Mucosa of rectum (tissue), 2 donors: Measurements from ENCODE around the gene SLC16A10.
"Not testable (repeated sequence)": the region's sequence is repeated elsewhere in the genome, so short reads cannot be mapped to it uniquely, and the experiment has no call there.

Experiments used
- H3K27ac ChIP-seq, 2 donors: one replicate each; pipeline ENCODE4 v1.7.0; 2013; ENCODE audit warnings: inconsistent platforms in 2 of 2, low read depth in 2 of 2, low read length in 2 of 2
- H3K27me3 ChIP-seq, 2 donors: one replicate each; pipeline ENCODE4 v1.7.0; 2013; ENCODE audit warnings: low read length in 2 of 2; ENCODE audit not compliant: control insufficient read depth in 2 of 2, insufficient read depth in 2 of 2
- H3K36me3 ChIP-seq, 2 donors: one replicate each; pipeline ENCODE4 v1.7.0; 2013; ENCODE audit warnings: low read length in 2 of 2; ENCODE audit not compliant: control insufficient read depth in 2 of 2, insufficient read depth in 2 of 2
- H3K4me1 ChIP-seq, 2 donors: one replicate each; pipeline ENCODE4 v1.7.0; 2013; ENCODE audit warnings: low read length in 2 of 2, mild to moderate bottlenecking in 1 of 2; ENCODE audit not compliant: control insufficient read depth in 2 of 2, insufficient read depth in 2 of 2
- H3K4me3 ChIP-seq, 2 donors: one replicate each; pipeline ENCODE4 v1.7.0; 2013; ENCODE audit warnings: low read length in 2 of 2
- H3K9ac ChIP-seq, 2 donors: one replicate each; pipeline ENCODE4 v1.7.0; 2013; ENCODE audit warnings: low read length in 2 of 2, low read depth in 1 of 2, mild to moderate bottlenecking in 1 of 2
- H3K9me3 ChIP-seq, 2 donors: one replicate each; pipeline ENCODE4 v1.7.0; 2013; ENCODE audit warnings: low read length in 2 of 2; ENCODE audit not compliant: control insufficient read depth in 2 of 2
- donor health status: healthy.
- donor health status: Normal muscosa, but diverticular disease.

The SLC16A10 gene

DNA sequence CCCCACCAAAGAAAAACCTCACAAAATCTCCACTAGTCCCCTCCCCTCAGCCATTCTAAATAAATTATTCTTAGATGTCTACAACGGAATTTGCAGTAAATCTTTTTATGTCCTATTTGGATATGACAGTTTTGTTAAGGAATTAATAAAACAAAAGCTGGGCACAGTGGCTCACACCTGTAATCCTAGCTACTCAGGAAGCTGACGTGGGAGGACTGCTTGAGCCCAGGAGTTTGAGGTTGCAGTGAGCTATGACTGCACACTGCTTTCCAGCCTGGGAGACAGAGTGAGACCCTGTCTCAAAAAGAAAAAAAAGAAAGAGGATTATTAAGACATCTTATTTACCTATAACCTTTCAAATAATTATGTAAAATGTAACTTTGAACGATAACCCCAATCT, 165.4 kb downstream of the SLC16A10 start:
- Histone ChIP-seq H3K9me3 (no peaks in the 10 kb centered on the region), H3K9ac (no peak overlapping the region), H3K27me3 (no peaks in the 10 kb centered on the region), H3K4me3 (no peak overlapping the region), H3K36me3 (no peaks in the 10 kb centered on the region), H3K4me1 (no peaks in the 10 kb centered on the region), H3K27ac (no peak overlapping the region)

DNA sequence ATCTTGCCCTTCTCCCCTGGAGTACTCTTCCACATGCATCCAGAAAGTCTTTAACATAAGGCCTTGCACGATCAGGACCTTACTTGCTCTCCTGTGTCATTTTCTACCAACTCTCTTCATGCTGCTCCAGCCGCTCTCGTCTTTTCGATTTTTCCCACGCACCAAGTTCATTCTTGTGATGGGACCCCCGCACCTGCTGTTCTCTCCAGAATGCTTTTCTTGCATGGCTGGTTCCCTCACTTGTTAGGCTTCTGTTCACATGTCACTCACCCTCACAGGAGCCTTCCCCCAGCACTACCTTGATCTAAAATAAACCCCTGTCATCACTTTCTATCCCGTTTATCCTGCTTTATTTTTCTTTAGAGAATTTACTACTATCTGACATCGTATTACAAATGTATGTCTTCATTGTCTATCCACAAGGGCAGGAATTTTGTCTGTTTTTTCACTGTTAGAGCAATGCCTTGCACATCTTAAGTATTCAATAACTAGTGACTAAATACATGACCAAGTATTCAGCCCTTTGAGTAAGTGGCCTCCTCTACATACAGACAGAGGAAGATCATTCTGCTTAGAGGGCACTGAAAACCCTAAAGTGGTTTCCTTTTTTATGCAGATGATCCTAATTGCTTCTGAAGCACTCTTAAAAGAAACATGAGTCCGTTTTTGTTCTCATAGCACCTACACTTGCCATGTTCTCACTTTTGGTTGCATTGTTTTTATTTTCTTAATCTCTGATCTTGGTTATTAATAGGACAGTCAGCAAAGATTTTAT, 166.9 kb downstream of the SLC16A10 start:
- Histone ChIP-seq H3K27ac (no peak overlapping the region), H3K27me3 (no peaks in the 10 kb centered on the region), H3K9ac (no peak overlapping the region), H3K4me1 (no peaks in the 10 kb centered on the region), H3K36me3 (no peaks in the 10 kb centered on the region), H3K9me3 (no peaks in the 10 kb centered on the region), H3K4me3 (no peak overlapping the region)

DNA sequence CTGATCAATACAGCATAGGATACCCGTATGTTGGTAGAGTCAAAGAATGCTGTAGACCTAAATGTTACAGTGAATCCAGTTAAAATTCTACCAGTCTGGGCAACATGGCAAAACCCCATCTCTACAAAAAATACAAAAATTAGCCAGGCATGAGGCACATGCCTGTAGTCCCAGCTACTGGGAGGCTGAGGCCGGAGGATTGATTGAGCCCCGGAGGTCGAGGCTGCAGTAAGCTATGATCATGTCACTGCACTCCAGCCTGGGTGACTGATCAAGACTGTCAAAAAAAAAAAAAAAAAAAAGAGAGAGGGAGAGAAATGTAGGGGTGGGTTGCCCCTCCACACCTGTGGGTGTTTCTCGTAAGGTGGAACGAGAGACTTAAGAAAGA, 167.5 kb downstream of the SLC16A10 start:
- H3K36me3 ChIP-seq, result no peaks in the 10 kb centered on the region
- no peaks in the 10 kb centered on the region for H3K27me3 ChIP-seq
- no peaks in the 10 kb centered on the region for H3K4me1 ChIP-seq
- H3K9ac ChIP-seq, result no peak overlapping the region
- no peak overlapping the region for H3K27ac ChIP-seq
- no peaks in the 10 kb centered on the region for H3K9me3 ChIP-seq
- no peak overlapping the region for H3K4me3 ChIP-seq

DNA sequence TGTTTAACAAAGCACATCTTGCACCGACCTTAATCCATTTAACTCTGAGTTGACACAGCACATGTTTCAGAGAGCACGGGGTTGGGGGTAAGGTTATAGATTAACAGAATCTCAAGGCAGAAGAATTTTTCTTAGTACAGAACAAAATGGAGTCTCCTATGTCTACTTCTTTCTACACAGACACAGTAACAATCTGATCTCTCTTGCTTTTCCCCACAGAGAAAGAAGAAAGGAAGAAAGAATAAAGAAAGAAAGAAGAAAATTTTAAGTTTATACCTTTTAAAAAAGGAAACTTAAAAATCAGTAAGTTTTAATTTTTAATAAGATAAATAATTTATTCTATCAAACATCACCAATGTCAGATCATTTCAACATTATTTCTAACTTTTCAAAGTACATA, 168.5 kb downstream of the SLC16A10 start:
- H3K9ac ChIP-seq, H3K27ac ChIP-seq, H3K36me3 ChIP-seq, H3K4me1 ChIP-seq, H3K4me3 ChIP-seq, H3K27me3 ChIP-seq, H3K9me3 ChIP-seq: not testable (repeated sequence)

DNA sequence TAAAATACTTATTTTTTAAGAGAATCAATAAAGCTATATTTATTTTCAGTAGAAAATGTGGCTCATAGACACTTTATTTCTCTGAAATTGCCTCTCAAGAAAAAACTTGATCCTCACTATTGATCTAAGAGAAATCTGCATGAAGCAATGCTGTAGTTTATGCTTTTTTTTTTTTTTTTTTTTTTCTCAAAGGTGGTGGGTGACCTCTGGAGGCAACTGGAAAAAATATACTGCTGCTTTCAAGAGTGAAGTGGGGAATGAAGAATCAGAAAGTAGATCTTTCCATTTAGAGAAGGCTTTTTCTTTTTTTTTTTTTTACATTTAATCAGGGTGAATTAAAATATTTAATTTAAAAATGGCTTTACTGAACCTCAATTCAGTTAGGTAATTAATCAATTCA, 169.3 kb downstream of the SLC16A10 start:
- no peak overlapping the region for H3K4me3 ChIP-seq
- no peak overlapping the region for H3K27ac ChIP-seq
- H3K27me3 ChIP-seq, result no peaks in the 10 kb centered on the region
- no peak overlapping the region for H3K9ac ChIP-seq
- no peaks in the 10 kb centered on the region for H3K9me3 ChIP-seq
- no peaks in the 10 kb centered on the region for H3K36me3 ChIP-seq
- peaks cover 5 to 11% of the 10 kb centered on the region in 2 donors for H3K4me1 ChIP-seq

DNA sequence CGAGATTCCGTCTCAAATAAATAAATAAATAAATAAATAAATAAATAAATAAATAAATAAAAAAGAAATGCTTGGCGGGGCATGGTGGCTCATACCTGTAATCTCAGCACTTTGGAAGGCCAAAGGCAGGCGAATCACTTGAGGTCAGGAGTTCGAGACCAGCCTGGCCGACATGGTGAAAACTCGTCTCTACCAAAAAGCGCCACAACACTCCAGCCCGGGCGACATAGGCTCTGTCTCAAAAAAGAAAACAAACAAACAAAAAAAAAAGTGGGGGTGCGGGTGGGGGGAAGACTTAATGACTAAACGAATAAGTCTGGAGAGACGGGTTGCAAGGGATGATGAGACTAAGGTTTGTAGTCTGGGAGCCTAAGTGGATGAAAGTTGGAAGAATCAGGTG, 170.7 kb downstream of the SLC16A10 start:
- Histone ChIP-seq H3K36me3 (peaks cover 0 to 7% of the 10 kb centered on the region in 2 donors), H3K4me3 (no peak overlapping the region), H3K9ac (no peak overlapping the region), H3K4me1 (peaks cover 5 to 11% of the 10 kb centered on the region in 2 donors), H3K27me3 (no peaks in the 10 kb centered on the region), H3K27ac (no peak overlapping the region), H3K9me3 (no peaks in the 10 kb centered on the region)

DNA sequence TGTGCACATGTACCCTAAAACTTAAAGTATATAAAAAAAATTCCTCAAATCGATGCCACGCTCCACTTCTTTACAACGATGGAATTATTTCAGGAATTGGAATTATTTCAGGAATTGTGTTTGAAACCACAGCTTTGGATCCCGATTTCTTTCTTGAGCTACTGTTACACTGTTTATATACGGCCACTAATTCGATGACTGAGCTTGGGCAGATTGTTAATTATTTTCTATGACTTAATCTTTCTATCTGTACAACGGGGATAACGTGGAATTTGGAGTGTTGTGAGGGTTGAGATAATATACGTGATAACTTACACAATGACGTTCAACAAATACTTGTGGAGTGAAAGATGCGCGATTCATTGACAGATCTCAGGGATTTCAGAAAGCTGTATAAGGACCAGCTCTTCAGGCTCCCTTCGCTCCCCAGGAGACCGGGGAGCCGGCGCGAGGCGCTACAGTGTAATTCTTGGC, 171.3 kb downstream of the SLC16A10 start:
- H3K9me3 ChIP-seq, result no peaks in the 10 kb centered on the region
- no peaks in the 10 kb centered on the region for H3K27me3 ChIP-seq
- no peak overlapping the region for H3K27ac ChIP-seq
- H3K4me3 ChIP-seq, result peak overlapping the region in 1 of 2 donors; percentile 90
- peaks cover 0 to 7% of the 10 kb centered on the region in 2 donors for H3K36me3 ChIP-seq
- H3K4me1 ChIP-seq, result peaks cover 5 to 11% of the 10 kb centered on the region in 2 donors
- H3K9ac ChIP-seq, result peak overlapping the region; percentile 34 to 56

DNA sequence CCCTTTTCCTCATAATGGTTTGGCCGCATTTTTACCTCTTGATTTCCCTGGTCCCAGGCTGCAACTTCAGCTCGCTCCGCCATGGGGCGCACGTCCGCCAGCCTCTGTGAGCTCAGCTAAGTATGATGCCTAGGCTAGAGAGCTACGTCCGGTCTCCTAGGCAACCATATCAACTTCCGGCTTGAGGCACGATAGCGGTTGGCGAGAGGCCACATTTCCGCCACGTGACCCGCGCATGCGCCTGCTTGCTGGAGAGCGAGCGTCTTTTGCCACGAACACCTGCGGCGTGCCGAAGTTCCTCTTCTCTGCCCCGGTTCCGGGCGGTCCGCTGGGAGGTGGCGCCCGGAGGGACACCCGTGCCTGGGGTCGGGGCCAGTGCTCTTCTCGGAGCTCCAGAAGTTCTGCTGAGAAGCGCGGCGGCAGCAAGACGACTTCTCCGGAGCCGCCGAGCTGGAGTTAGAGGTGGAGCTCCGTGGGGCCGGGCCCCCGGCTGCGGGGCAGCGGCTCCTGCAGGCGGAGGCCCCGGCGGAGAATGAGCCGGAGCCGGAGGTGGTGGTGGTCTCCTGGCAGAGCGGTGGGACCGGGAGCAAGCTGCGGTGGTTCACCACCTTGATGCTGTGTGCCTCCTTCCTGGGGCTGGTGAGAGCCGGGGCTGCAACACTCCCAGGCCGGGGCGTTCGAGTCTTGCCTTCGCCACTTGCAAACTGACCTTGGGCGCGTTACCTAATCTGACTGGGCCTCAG, 172.0 kb downstream of the SLC16A10 start:
- peak overlapping the region; percentile 90 to 91 for H3K4me3 ChIP-seq
- H3K4me1 ChIP-seq, result peaks cover 5 to 11% of the 10 kb centered on the region in 2 donors
- H3K27me3 ChIP-seq, result no peaks in the 10 kb centered on the region
- peak overlapping the region; percentile 84 to 92 for H3K27ac ChIP-seq
- peaks cover 0 to 13% of the 10 kb centered on the region in 2 donors for H3K36me3 ChIP-seq
- no peaks in the 10 kb centered on the region for H3K9me3 ChIP-seq
- peak overlapping the region; percentile 73 to 80 for H3K9ac ChIP-seq

DNA sequence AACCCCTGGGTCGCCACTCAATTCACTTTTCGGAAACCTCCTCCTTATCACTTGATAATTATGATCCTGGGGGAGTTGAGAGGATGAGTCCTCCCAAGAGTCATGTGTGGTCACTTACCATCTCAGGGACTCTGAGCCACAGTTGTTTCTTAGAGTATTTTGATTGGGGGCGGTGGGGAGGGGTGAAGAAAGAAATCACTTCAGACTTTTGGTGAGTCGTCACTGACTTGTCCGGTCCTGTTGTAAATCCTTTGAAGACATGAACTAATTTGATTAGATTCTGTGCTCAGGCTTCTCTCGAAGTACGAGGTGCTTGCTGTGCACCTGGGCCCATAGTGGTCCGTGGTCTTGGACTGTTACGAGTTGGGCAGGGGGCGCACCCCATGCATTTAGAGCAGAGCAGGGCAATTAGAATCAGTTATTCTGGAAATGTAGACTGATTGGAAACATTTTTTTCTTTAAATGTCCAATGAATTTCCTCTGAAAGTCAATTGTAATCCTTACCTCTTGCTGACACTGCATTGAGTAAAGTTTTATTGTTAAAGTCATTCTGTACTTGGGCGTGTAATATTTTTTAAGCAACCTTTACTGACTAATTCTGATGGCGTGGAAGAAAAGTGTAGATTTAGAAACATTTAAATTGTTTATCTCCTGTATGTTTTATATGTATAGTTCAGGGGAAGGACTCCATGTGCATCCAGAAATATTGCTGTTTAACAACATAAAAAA, 173.4 kb downstream of the SLC16A10 start:
- Histone ChIP-seq H3K4me1 (peaks cover 5 to 11% of the 10 kb centered on the region in 2 donors), H3K27me3 (no peaks in the 10 kb centered on the region), H3K9me3 (no peaks in the 10 kb centered on the region), H3K9ac (no peak overlapping the region), H3K27ac (no peak overlapping the region), H3K36me3 (peaks cover 2 to 22% of the 10 kb centered on the region in 2 donors), H3K4me3 (peak overlapping the region in 1 of 2 donors; percentile 38)

DNA sequence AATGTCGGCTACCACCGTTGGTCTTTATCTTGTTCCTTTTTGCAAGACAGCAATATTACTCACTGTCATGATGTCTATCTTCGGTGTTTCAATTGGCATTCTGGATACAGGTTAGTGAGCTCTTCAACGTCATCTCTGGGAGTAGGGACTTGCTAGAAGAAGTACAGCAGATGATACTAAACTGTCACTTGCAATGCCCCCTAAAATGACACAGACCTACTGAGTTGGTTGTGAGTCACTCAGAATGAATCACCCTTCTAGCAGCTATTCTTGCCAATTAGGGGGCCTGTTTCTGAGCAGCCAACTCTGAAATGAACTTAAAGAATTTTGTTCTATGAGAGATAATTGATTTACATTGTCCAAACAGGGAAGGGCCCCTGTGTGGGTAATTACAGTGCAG, 176.5 kb downstream of the SLC16A10 start:
- Histone ChIP-seq H3K4me1 (peaks cover 5 to 11% of the 10 kb centered on the region in 2 donors), H3K36me3 (peaks cover 18 to 34% of the 10 kb centered on the region in 2 donors), H3K27me3 (no peaks in the 10 kb centered on the region), H3K4me3 (no peak overlapping the region), H3K9me3 (no peaks in the 10 kb centered on the region), H3K9ac (no peak overlapping the region), H3K27ac (no peak overlapping the region)
